WTC11 (cell line): ENCODE measurements around the gene TRPM4. TPM values are rescaled to one million over a fixed set of nuclear protein-coding genes. Genes with fewer than 3 reads are reported as not detected.

Source experiments
- ATAC-seq: fragments of 200-7000 bp; cut with Tn5 transposase; 2 replicates; pipeline ENCODE4 v1.10.0; 2021; ENCODE audit warnings: mild to moderate bottlenecking, moderate library complexity
- CTCF ChIA-PET: fragments of 300-600 bp; sonication (Branson Sonifier 250); formaldehyde crosslinking; loops from one replicate; lab custom pipeline; 2021; ENCODE audit warnings: antibody characterized with exemption; lab: Charles Lee
- POLR2A ChIA-PET: fragments of 350-600 bp; sonication (Branson Sonifier 250); formaldehyde crosslinking; loops from one replicate; lab custom pipeline; 2021; ENCODE audit warnings: antibody characterized with exemption; lab: Charles Lee
- DNase-seq: peaks from one replicate; pipeline ENCODE4 v3.0.0; 2021; ENCODE audit warnings: low spot score
- H3K27ac Mint-ChIP-seq: 2 replicates; pipeline ENCODE4 v1.8.0; 2021; ENCODE audit warnings: mixed read lengths
- H3K27me3 Mint-ChIP-seq: 2 replicates; pipeline ENCODE4 v1.8.0; 2021; ENCODE audit warnings: low read depth, mild to moderate bottlenecking, moderate library complexity, mixed read lengths
- H3K36me3 Mint-ChIP-seq: 2 replicates; pipeline ENCODE4 v1.8.0; 2021; ENCODE audit warnings: mixed read lengths
- H3K4me1 Mint-ChIP-seq: 2 replicates; pipeline ENCODE4 v1.8.0; 2022; ENCODE audit warnings: mixed read lengths
- H3K4me3 Mint-ChIP-seq: 2 replicates; pipeline ENCODE4 v1.8.0; 2021; ENCODE audit warnings: mild to moderate bottlenecking, moderate library complexity, mixed read lengths
- H3K9me3 Mint-ChIP-seq: 2 replicates; pipeline ENCODE4 v1.8.0; 2021; ENCODE audit warnings: mixed read lengths
- ATF1 ChIP-seq: sonication (generic); formaldehyde crosslinking; IDR thresholded peaks from 2 replicates; pipeline ENCODE4 v1.8.1; 2023; ENCODE audit warnings: mild to moderate bottlenecking, moderate library complexity, missing genetic modification reagents
- CBFB ChIP-seq: sonication (generic); formaldehyde crosslinking; IDR thresholded peaks from 2 replicates; pipeline ENCODE4 v1.8.1; 2022; ENCODE audit warnings: mild to moderate bottlenecking, low read depth, missing genetic modification reagents
- CREM ChIP-seq: sonication (generic); formaldehyde crosslinking; IDR thresholded peaks from 2 replicates; pipeline ENCODE4 v1.8.1; 2022; ENCODE audit warnings: mild to moderate bottlenecking, missing genetic modification reagents, moderate library complexity
- ESRRA ChIP-seq: sonication (generic); formaldehyde crosslinking; IDR thresholded peaks from 2 replicates; pipeline ENCODE4 v1.8.1; 2022; ENCODE audit warnings: mild to moderate bottlenecking, missing genetic modification reagents, borderline replicate concordance
- FOXJ3 ChIP-seq: sonication (generic); formaldehyde crosslinking; IDR thresholded peaks from 2 replicates; pipeline ENCODE4 v1.9.0; 2021; ENCODE audit warnings: missing genetic modification reagents, mild to moderate bottlenecking, borderline replicate concordance
- GABPB1 ChIP-seq: sonication (generic); formaldehyde crosslinking; IDR thresholded peaks from 2 replicates; pipeline ENCODE4 v1.8.1; 2023; ENCODE audit warnings: mild to moderate bottlenecking, missing genetic modification reagents
- GRHL2 ChIP-seq: fragments of 250-450 bp; sonication (Bioruptor Pico); IDR thresholded peaks from 2 replicates; pipeline ENCODE4 v1.8.0; 2022; ENCODE audit warnings: mild to moderate bottlenecking, moderate library complexity; ENCODE audit not compliant: insufficient replicate concordance, severe bottlenecking
- MXD4 ChIP-seq: fragments of 250-450 bp; sonication (Bioruptor Pico); IDR thresholded peaks from 2 replicates; pipeline ENCODE4 v1.8.0; 2021; ENCODE audit warnings: mild to moderate bottlenecking, moderate library complexity, borderline replicate concordance
- NFE2L1 ChIP-seq: sonication (generic); formaldehyde crosslinking; IDR thresholded peaks from 2 replicates; pipeline ENCODE4 v1.8.1; 2023; ENCODE audit warnings: missing genetic modification reagents
- NR1H2 ChIP-seq: sonication (generic); formaldehyde crosslinking; IDR thresholded peaks from 2 replicates; pipeline ENCODE4 v1.9.0; 2021; ENCODE audit warnings: mild to moderate bottlenecking, moderate library complexity, missing genetic modification reagents
- NR3C1 ChIP-seq: sonication (generic); formaldehyde crosslinking; conservative IDR thresholded peaks from 2 replicates; pipeline ENCODE4 v1.8.1; 2023; ENCODE audit warnings: low read depth, mild to moderate bottlenecking, missing genetic modification reagents
- OVOL2 ChIP-seq: fragments of 250-450 bp; sonication (Bioruptor Pico); IDR thresholded peaks from 2 replicates; pipeline ENCODE4 v1.9.0; 2021; ENCODE audit warnings: mild to moderate bottlenecking, borderline replicate concordance
- PRRX2 ChIP-seq: fragments of 250-450 bp; sonication (Bioruptor Pico); IDR thresholded peaks from 2 replicates; pipeline ENCODE4 v1.8.0; 2021; ENCODE audit warnings: mild to moderate bottlenecking
- RORB ChIP-seq: fragments of 250-450 bp; sonication (Bioruptor Pico); IDR thresholded peaks from 2 replicates; pipeline ENCODE4 v1.9.0; 2021; ENCODE audit warnings: mild to moderate bottlenecking
- SOX15 ChIP-seq: fragments of 250-450 bp; sonication (Bioruptor Pico); IDR thresholded peaks from 2 replicates; pipeline ENCODE4 v1.9.0; 2021; ENCODE audit warnings: mild to moderate bottlenecking
- TEAD1 ChIP-seq: sonication (generic); formaldehyde crosslinking; IDR thresholded peaks from 2 replicates; pipeline ENCODE4 v1.8.0; 2022; ENCODE audit warnings: mild to moderate bottlenecking, missing genetic modification reagents
- ZBTB43 ChIP-seq: sonication (generic); formaldehyde crosslinking; IDR thresholded peaks from 2 replicates; pipeline ENCODE4 v1.8.1; 2023; ENCODE audit warnings: mild to moderate bottlenecking, missing genetic modification reagents
- ZNF281 ChIP-seq: sonication (generic); formaldehyde crosslinking; IDR thresholded peaks from 2 replicates; pipeline ENCODE4 v1.8.0; 2023; ENCODE audit warnings: mild to moderate bottlenecking, missing genetic modification reagents
- ZNF317 ChIP-seq: sonication (generic); formaldehyde crosslinking; IDR thresholded peaks from 2 replicates; pipeline ENCODE4 v1.8.1; 2023; ENCODE audit warnings: low read depth, mild to moderate bottlenecking, moderate library complexity, missing genetic modification reagents, borderline replicate concordance
- ZNF396 ChIP-seq: fragments of 250-450 bp; sonication (Bioruptor Pico); IDR thresholded peaks from 2 replicates; pipeline ENCODE4 v1.8.0; 2021; ENCODE audit warnings: mild to moderate bottlenecking, moderate library complexity, borderline replicate concordance
- ZNF416 ChIP-seq: fragments of 250-450 bp; sonication (Bioruptor Pico); IDR thresholded peaks from 2 replicates; pipeline ENCODE4 v1.9.0; 2021; ENCODE audit warnings: mild to moderate bottlenecking, inconsistent platforms
- ZNF423 ChIP-seq: fragments of 250-450 bp; sonication (Bioruptor Pico); IDR thresholded peaks from 2 replicates; pipeline ENCODE4 v2.1.2; 2022; ENCODE audit warnings: mild to moderate bottlenecking, moderate library complexity
- total RNA-seq: library from RNA; stranded (reverse); gene quantifications from 3 replicates; pipeline ENCODE4 v1.2.3, GENCODE V29; 2021
- TF ChIP-seq, protein P1 (sequence below): fragments of 250-450 bp; sonication (Bioruptor Pico); IDR thresholded peaks from 2 replicates; pipeline ENCODE4 v1.9.0; 2021; ENCODE audit warnings: moderate library complexity, mild to moderate bottlenecking, inconsistent platforms, borderline replicate concordance
- TF ChIP-seq, protein P2 (sequence below): sonication (generic); formaldehyde crosslinking; IDR thresholded peaks from 2 replicates; pipeline ENCODE4 v1.8.1; 2022; ENCODE audit warnings: low read depth, mild to moderate bottlenecking, moderate library complexity, missing genetic modification reagents, borderline replicate concordance

Gene TRPM4
- total RNA-seq, 1 experiment from 2014 or later = 15.5 TPM

DNA sequence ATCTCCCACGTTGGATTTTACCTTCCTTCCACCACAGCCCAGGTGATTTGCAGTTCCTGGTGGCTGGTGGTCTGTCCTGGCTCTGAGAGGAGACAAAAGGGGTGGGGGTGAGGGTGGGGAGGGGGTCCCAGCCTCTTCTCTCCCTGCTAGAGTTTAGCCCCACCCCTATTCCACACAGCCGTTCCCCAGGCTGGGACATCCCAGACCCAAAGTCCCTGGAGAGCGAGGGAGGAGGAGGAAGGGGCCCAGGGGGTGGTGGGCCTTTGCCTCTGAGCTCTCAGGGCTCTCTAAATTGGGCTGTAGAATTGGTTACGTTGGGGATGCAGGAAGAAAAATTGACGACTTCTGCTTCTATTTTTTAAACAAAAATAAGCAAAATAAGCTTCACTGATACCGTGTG lies 85.5 kb downstream of the TRPM4 start:
- POLR2A ChIA-PET = no interaction called here
- CTCF ChIA-PET = interaction anchor here (1.0 to 1.9 kb wide), 2 partner anchors 84 to 85 kb away, joined by 3 to 4 read pairs; no protein-coding TSS in a partner anchor
- Mint-ChIP-seq H3K27me3 (peaks cover 5% of the 10 kb centered on the region), H3K36me3 (no peaks in the 10 kb centered on the region), H3K9me3 (no peaks in the 10 kb centered on the region), H3K27ac (no peak overlapping the region), H3K4me1 (peaks cover 4% of the 10 kb centered on the region; the same call in 1 of the 2 replicates), H3K4me3 (no peak overlapping the region)
- DNase-seq (no peak), ATAC-seq (peak; percentile 68)
- no peak for TF ChIP-seq OVOL2 (CRISPR knock-in tag)
- no peak for TF ChIP-seq ESRRA (CRISPR knock-in tag)
- TF ChIP-seq PRRX2 (CRISPR knock-in tag) = no peak
- no peak for TF ChIP-seq RORB (CRISPR knock-in tag)

- H3K27ac Mint-ChIP-seq = no peak overlapping the region
- POLR2A ChIA-PET = no interaction called here
These were observed 86.1 kb downstream of the TRPM4 start for GRCh38 chr19:49243726-49244125.

GRCh38 chr19:49244256-49244655 lies 86.7 kb downstream of the TRPM4 start:
- H3K4me3 Mint-ChIP-seq = no peak overlapping the region
- no peak overlapping the region for H3K27ac Mint-ChIP-seq
- TF ChIP-seq, protein P1, sequence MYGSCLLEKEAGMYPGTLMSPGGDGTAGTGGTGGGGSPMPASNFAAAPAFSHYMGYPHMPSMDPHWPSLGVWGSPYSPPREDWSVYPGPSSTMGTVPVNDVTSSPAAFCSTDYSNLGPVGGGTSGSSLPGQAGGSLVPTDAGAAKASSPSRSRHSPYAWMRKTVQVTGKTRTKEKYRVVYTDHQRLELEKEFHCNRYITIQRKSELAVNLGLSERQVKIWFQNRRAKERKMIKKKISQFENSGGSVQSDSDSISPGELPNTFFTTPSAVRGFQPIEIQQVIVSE (CRISPR knock-in tag) = no peak
- TF ChIP-seq CREM (CRISPR knock-in tag) = no peak
- H3K9me3 Mint-ChIP-seq = no peaks in the 10 kb centered on the region
- H3K27me3 Mint-ChIP-seq = no peaks in the 10 kb centered on the region
- CTCF ChIA-PET = interaction anchor here (0.6 to 2.0 kb wide), 5 partner anchors 10 to 146 kb away, joined by 3 to 8 read pairs (median 4); no protein-coding TSS in a partner anchor
- POLR2A ChIA-PET = interaction anchor here (0.5 to 0.7 kb wide), 2 partner anchors 79 to 95 kb away, joined by 3 to 4 read pairs; no protein-coding TSS in a partner anchor
- H3K4me1 Mint-ChIP-seq = peaks cover 4% of the 10 kb centered on the region; the same call in 1 of the 2 replicates
- DNase-seq (no peak), ATAC-seq (no peak)
- no peaks in the 10 kb centered on the region for H3K36me3 Mint-ChIP-seq

More at GRCh38 chr19:49243726-49244125, 86.1 kb downstream of the TRPM4 start:
- no peaks in the 10 kb centered on the region for H3K9me3 Mint-ChIP-seq
- no peak overlapping the region for H3K4me3 Mint-ChIP-seq
- H3K36me3 Mint-ChIP-seq = no peaks in the 10 kb centered on the region
- TF ChIP-seq ATF1 (CRISPR knock-in tag) = no peak
- no peak for TF ChIP-seq ZBTB43
- no peak for TF ChIP-seq SOX15 (CRISPR knock-in tag)
- TF ChIP-seq NFE2L1 (CRISPR knock-in tag) = no peak
- no peak for TF ChIP-seq ZNF423
- TF ChIP-seq GABPB1 (CRISPR knock-in tag) = no peak
- no peak for TF ChIP-seq ZNF416 (CRISPR knock-in tag)
- no peak for TF ChIP-seq GRHL2
- TF ChIP-seq ZNF317 (CRISPR knock-in tag) = no peak
- TF ChIP-seq, protein P2, sequence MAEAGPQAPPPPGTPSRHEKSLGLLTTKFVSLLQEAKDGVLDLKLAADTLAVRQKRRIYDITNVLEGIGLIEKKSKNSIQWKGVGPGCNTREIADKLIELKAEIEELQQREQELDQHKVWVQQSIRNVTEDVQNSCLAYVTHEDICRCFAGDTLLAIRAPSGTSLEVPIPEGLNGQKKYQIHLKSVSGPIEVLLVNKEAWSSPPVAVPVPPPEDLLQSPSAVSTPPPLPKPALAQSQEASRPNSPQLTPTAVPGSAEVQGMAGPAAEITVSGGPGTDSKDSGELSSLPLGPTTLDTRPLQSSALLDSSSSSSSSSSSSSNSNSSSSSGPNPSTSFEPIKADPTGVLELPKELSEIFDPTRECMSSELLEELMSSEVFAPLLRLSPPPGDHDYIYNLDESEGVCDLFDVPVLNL (CRISPR knock-in tag) = no peak
- no peak for TF ChIP-seq FOXJ3
- TF ChIP-seq NR3C1 (CRISPR knock-in tag) = no peak
- TF ChIP-seq NR1H2 = no peak
- no peak for TF ChIP-seq ZNF396 (CRISPR knock-in tag)
- no peak for TF ChIP-seq CBFB (CRISPR knock-in tag)
- TF ChIP-seq TEAD1 = no peak
- no peak for TF ChIP-seq MXD4 (CRISPR knock-in tag)
- no peak for TF ChIP-seq ZNF281 (CRISPR knock-in tag)
- H3K27me3 Mint-ChIP-seq = peaks cover 2% of the 10 kb centered on the region; the same call in 1 of the 2 replicates
- H3K4me1 Mint-ChIP-seq = peaks cover 4% of the 10 kb centered on the region; the same call in 1 of the 2 replicates
- no peak for DNase-seq
- CTCF ChIA-PET = interaction anchor here (1.9 to 2.0 kb wide), 2 partner anchors 58 to 84 kb away, joined by 4 to 8 read pairs; no protein-coding TSS in a partner anchor
- no peak for ATAC-seq
